HG03354 (cell line): ENCODE measurements around the gene GLRX.

Experiments used
- ATAC-seq: cut with Tn5 transposase; IDR thresholded peaks from one replicate; pipeline ENCODE4 v1.9.1; 2021; ENCODE audit warnings: mild to moderate bottlenecking; ENCODE audit not compliant: unreplicated experiment, poor library complexity, severe bottlenecking

The GLRX gene, protein sequence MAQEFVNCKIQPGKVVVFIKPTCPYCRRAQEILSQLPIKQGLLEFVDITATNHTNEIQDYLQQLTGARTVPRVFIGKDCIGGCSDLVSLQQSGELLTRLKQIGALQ

DNA sequence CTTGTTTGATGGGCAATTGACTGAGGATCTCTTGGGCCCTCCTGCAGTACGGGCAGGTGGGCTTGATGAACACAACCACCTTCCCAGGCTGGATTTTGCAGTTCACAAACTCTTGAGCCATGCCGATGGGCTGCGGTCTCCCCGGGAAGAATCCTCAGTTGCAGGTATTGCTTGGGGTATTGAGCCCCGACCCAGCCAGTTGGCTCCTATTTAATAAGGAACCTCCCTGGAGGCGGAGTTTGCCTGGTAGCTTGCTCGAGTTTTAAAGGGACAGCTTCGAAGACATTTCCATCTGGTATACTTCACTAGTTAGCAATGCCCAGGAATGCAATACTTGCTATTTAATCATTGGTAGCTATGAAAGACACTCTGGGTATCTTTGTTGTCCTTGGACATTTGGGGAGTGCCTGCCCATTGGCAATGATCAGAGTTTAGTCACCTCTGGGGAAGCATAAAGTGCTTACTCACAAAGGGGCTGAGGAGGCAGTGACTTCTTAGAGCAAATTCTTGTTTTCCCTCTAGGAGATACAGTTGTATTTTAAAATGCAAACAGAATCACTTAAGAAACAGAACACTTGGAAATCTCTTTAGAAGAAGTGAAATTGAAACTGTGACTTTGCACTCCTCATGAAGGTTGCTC is at the start of gene GLRX:
Gene GLRX (minus strand): TSS at position 185 of the 640 bp plus-strand sequence. CDS start 64 bp downstream, at position 121.
- peak; percentile 45 for ATAC-seq

DNA sequence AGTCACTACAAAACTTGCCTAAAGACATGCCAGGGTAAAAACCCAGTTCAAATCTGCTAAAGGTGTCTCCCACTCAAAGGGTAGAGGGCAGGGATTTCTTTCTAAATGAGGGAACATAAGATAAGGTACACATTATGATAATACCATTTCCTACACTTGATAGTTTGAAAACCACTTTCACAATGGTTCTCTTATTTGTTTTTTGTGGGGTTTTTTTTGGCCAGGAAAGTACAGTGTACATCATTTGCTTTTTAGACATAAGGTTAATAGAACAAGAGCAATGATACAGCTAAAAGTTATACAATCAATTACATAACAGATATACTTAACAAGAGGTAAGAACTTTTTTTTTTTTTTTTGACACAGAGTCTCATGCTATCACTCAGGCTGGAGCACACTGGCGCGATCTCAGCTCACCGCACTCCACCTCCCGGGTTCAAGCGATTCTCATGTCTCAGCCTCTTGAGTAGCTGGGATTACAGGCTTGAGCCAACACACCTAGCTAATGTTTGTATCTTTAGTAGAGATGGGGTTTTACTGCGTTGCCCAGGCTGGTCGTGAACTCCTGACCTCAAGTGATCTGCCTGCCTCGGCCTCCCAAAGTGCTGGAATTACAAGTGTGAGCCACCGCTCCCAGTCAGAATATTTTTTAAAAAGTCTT is 48.8 kb upstream of the GLRX start:
- no peak for ATAC-seq

DNA sequence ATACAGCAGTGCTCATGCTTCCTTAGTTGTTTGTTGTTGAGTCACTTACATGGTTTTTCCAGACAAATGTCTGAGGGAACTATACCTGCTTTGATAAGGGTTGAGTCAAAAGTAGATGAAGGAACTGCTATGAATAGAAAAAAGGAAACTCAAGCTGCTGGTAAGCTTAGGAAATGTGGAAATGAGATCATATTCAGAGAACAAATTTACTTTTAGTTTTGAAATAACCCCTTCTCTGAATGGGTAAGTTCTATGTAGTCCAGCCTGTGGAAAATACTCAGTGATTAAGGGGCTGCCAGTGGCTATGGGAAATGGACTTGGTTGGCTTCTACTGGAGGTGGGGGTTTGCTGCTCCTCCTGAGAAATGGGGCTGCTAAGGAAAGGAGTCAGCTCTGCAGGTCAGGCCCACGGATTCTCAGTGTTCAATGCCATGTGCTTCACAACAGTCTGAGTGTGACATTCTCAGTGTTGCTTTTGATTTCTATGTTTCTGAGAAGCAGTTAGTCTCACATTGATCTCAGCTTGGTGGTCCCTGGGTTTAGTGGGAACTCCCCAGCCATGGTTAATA is 47.7 kb upstream of the GLRX start:
- ATAC-seq, result peak; percentile 71

DNA sequence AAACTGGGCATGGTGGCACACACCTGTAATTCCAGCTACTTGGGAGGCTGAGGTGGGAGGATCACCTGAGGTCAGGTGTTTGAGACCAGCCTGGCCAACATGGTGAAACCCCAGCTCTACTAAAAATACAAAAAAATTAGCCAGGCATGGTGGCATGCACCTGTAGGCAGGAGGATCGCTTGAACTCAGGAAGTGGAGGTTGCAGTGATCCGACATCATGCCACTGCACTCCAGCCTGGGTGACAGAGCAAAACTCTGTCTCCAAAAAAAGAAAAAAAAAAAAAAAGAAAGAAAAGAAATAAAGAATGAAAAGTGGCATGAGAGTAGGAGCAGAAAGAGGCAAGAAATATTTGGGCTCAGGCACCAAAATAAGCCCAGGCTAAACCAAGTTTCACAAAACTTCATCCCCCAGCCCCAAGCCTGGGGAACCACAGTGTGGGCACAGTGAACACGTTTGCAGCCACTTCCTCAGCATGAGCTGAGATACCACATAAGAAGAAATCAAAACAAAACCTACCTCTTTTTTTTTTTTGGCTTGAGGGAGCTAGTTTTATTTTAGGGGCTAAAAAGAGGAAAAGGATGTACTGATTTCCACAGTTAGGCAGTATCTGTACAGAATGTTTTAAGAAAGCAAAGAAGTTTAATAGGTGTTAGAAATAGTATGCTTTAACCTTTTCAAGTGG is 46.8 kb upstream of the GLRX start:
- ATAC-seq, result peak; percentile 50

DNA sequence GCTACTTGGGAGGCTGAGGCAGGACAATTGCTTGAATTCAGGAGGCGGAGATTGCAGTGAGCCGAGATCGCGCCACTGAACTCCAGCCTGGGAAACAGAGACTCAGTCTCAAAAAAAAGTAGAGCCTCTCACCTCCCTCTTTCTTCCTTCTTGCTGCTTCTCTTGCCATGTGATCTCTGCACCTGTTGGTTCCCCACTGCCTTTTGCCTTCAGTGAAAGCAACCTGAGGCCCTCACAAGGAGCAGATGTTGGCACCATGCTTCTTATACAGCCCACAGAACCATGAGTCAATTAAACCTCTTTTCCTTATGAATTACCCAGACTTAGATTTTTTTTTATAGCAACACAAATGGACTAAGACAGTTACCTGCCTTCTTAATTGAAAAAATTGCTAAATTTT is 45.6 kb upstream of the GLRX start:
- ATAC-seq, result no peak

DNA sequence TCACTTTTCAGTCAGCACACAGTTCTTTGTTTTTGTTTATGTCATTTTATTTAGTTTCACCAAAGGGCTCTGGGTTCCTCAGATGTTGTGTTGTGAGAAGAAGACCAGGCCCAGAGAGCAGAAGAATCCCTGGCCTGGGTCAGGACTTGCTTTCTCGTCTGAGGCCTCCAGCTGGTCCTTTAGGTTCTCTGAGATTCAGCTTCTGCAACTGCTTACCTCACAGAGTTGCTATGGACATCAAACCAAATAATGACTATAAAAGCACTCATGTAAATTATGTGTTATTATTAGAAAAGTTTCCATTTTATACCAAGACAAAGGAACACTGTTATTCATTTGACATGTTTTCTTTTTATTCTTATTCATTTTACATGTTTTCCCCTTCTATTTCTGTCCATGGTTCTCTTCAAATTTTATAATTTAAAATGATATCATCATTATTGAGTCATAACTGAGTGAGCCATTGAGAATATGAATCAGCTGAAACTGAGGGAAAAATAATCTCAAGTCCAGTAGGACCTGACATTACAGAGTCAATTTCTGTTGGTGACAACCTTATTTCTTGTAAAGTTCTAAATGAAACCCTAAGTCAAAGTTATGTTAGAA is 44.0 kb upstream of the GLRX start:
- peak; percentile 28 for ATAC-seq

DNA sequence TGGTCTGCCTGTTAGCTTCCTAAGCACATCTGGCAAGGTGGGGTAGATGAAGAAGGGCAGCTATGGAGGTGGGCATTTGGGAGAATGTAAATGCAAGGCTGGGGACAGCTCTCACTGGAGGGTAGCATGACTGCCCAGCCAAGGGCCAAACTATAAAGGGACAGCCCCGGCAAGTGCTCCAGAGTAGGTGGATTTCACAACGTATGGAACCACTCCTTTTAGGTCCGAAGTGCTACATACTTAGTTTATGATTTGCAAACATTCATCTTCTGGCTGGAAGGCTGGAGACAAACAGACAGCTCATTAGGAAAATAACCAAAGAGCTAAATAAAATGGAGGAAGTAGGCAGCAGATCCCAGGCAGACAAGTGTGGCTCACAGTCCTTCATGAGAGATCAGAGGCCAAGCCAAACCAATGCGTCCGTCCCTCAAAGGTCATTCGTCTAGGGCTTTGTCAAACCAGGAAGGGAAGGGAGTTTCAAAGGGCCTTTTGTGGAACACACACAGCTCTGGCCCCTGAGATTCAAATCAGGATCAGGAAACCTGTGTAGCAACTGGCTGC is 42.5 kb upstream of the GLRX start:
- no peak for ATAC-seq

DNA sequence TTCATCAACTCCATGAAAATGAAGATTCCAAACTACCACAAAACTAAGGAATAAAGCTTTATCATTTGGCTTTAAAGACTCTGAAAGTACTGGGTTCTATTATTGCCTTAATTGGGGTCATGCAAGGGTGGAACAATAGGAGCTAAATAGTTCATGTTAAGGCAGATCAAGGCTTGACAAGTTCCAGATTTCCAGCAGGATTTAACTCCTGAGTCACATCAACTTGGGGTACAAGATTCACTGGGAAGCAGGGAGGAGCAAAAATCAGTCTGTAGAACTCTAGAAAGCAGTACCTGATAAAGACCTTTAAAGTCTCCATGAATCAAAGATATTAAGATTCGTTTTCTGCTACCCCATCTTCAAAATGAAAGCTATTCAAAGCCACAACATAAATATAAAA is 41.9 kb upstream of the GLRX start:
- ATAC-seq, result no peak

DNA sequence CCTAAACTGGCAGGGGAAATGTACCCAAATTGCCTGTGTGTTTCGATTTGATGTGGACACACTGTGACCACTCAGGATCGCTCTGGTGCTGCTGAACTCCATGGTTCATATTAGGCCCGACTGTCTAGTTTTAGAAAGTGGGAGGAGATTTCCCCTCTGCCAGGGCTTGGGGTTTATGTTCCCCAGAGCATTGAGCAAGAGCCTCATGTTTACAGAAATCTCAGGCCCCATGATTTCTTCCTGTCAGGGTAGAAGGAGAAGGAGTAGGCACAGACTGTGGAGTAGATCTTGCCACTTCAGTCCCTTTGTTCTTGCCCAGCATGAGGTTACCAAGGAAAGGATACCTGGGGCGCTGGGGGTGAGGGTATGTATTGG is 40.8 kb upstream of the GLRX start:
- ATAC-seq, result no peak

DNA sequence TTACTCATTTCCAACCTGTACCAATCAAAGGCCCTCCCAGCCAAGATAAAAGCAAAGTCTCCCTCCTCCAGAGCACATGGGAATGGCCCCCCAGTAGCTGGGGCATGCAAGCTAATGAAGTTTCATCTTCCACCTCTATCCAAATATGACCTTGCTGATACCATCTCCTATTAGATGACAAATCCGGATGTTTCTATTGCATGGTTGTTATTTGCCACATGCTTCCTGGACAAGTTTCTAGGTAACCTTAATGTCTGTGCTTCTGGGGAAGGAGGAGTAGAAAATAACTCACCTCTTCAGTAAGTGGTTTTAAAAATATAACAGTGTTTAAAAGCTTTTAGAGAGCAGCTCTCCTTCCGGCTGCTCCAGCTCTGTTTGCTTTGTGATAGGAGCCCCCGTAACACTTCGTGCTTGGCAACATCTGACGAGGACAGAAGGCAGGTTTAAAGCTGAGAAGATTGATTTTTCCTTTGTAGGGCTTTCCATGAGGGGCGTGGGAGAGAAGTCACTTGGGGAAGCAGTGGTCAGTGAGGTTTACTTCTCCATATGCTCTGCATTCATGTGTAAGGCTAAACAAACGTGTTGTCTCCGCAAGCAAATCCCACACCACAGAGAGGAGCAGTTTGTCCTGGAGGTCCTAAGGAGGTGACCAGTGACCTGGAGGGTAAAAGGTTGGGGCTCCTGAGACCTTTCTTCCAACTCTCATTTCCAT is 40.3 kb upstream of the GLRX start:
- no peak for ATAC-seq

DNA sequence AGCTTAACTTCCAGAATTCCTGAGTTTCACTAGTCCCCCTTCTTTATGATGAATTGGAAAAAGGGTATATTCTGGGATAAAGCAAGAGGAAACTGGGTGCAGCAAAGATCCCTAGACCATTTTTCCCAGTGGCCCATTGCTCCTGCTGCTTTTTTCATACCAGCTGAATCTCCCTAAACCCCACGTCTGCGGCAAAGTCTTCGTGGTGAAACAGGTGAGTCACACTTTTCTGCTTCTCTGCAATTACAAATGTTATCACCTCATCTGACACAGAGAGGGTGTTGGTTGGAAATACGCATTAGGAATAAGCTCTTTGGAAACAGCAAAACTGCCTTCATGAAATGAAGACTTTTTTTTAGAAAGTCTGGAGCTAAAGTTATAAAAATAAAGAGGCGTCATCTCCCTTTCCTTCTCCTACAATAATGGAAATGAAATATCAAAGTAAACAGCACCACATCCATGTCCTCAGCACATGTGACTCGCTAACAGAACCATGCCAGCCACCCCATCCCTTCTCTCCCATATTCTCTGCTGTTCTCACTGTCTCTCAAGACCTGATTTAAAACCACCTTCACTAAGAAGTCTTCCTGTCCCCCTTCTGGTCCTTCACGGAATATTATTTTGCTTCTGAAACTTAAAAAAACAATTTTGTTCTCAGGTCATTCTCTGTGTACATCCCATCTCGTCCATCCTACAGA is 39.5 kb upstream of the GLRX start:
- ATAC-seq, result no peak

DNA sequence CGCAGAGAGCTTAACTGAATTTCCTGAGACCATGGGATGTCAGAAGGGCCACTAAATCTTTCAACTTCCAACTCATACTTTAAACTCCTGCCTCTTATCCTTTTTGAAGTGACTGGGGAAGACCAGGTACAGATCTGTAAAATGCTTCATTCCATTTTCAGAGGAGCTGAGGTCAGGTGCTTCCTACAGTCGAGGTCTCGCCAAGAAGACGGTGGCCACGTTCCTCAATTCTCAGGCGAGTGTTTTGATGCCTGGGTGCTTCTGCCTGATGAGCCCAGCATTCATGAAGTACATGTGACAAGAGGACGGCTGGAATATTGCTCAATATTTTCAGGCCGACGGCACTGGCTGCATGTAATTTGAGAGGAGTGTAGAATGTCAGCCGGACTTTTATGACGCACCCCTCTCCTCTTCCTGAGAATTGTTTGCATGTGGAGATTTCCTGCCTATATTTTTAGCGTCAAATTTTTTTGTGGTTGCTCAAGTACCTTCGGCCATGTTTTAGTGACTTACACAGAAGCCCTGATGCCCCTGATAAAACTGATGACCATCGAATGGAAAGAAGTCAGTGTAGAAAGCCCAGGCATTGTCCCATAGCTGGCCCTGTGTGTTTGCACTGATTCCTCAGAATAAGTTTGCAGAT is 38.8 kb upstream of the GLRX start:
- no peak for ATAC-seq

DNA sequence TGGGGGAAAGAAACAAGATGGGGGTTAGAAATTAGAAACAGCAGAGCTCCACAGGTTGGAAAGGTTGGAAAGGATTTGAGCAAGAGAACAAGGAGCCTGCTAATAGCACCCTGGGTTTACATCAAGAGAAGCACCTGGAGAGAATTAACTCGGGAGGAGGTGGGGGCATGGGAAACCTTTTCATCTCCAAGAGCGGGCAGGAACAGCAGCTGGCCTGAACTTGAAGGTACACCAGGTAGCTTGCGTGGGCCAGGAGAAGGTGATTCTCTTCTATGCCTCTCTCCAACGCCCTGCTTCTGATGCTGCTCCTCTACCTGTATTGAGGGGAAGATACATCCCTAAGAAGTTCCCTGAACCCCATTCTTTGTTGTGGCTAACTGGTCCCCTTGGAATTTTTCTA is 37.1 kb upstream of the GLRX start:
- no peak for ATAC-seq

DNA sequence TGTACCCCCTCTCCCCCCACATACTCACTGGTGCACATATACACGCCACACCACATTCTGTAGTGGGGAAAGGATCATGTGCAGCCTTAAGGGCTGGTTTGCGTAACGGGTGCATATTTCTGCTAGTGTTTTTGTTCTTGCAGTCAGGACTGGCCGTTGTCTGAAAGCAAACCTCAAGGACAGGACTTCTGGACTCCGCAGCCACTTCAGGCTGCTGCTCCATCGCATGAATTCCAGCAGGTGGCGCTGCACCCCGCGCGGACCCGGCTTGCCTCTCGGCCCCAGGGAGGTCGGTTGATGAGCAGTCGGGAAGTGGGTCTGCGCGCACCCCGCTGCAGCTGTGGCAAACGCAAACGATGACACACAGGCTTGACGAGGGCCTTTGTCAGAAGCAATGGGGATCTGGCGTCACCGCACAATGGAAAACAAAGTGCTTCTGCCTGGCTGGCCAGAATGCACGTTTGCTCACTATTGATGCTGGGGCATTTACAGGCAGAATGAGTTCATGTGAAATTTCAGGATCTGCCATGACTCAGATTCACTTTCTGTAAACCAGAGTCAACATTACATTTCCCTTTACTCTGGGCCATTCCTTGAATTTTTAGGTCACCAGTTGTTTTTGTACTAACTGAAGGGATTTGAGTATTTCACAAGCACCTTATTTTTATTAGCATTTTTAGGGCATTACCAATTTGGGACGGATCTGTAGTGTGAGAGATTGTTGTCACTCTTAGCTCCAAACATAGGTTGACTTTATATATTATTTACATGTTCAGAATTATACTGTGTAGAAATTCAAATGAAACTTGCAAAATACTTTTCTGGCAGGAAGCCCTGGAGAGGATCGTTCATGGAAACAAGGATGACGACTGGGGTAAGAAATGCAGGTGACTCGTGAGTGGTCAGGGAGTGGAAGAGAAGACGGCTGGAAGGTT is 36.4 kb upstream of the GLRX start:
- peak; percentile 93 for ATAC-seq

DNA sequence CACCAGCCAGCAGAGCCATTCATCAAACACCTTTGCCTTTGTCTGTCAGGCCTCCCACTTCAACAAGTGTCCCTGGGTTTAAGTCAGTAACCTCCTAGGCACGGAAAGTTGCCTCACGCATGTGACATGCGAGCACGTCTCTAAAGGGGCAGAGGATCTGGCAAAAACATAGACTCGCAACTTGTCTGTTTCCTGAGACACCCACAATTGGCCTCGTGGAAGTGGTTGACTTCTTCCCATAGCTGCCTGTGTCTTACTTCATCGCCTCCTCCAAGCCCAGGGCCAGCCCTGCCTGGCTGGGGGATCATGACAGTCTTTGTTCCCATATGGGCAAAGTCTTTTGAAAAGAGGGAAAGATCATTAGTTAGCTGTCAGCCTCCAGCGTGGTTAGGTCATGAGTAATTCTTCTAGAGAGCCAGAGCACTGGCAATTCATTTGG is 35.5 kb upstream of the GLRX start:
- ATAC-seq, result no peak

DNA sequence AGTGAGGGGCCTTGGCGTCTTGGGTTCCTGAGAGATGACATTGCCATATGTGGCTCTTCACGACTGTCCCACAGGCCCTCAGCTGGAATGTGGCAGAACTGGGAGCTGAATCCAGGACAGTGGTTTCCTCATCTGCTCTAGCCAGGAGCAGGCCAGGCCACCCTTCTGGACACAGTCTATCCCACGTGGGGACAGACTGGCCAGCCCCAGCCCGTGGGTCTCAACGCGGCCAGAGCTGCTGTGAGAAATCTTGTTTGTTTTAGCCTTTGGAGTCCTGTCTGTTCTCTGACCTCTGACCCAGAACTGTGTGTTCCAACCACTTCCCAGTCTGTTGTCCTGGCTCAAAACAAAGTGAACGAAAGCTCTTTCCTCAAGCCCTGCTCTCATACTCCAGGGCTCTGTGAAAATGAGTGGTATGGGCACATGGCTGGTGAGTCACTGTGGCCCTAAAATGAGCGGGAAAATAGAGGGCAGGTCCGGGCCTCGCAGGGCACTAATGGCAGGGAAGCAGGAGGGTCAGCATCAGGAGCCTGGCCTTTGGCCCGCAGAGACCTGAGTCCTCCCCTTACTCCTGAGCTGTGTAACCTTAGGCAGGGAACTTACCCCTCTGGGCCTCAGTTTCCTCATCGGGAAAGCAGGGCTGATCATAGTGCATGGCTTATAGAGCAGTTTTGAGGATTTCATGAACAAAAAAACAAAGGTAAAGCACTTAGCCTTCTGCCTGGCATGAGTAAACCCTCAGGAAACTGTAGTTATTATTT is 34.8 kb upstream of the GLRX start:
- no peak for ATAC-seq
